CD4-positive, alpha-beta T cell (primary cell): ENCODE measurements around the gene ESRP2. TPM values are rescaled to one million over a fixed set of nuclear protein-coding genes. Genes with fewer than 3 reads are reported as not detected.

Experiments used
- ATAC-seq: fragments of 200-7000 bp; cut with Tn5 transposase; one replicate; pipeline ENCODE4 v1.10.0; 2022; ENCODE audit warnings: mild to moderate bottlenecking; ENCODE audit not compliant: poor library complexity
- CTCF ChIA-PET: fragments of 350-600 bp; sonication (Branson Sonifier 250); formaldehyde crosslinking; loops from one replicate; lab custom pipeline; 2021; ENCODE audit warnings: antibody characterized with exemption, inconsistent platforms; lab: Charles Lee
- POLR2A ChIA-PET: fragments of 350-600 bp; sonication (Branson Sonifier 250); formaldehyde crosslinking; loops from one replicate; lab custom pipeline; 2021; ENCODE audit warnings: antibody characterized with exemption, inconsistent platforms; lab: Charles Lee
- DNase-seq, 14 experiments: peaks; one replicate each; pipeline ENCODE4 v3.0.0-alpha.2; 2013 to 2020; ENCODE audit warnings: mixed read lengths in 2 of 14
- H3K27ac ChIP-seq, 2 donors: one replicate each; pipeline versions ENCODE4 v1.5.1 to v1.7.0; 2013; ENCODE audit warnings: low read length in 2 of 2, low read depth in 1 of 2, mild to moderate bottlenecking in 1 of 2
- H3K27me3 ChIP-seq, 2 experiments: 1 replicate in 1 of 2; 2 replicates in 1 of 2; pipeline versions ENCODE4 v1.6.1 to v1.7.0; 2013; ENCODE audit warnings: low read length in 2 of 2, control low read depth in 1 of 2, mild to moderate bottlenecking in 1 of 2, moderate library complexity in 1 of 2; ENCODE audit not compliant: insufficient read depth in 2 of 2, control insufficient read depth in 1 of 2
- H3K36me3 ChIP-seq: one replicate; pipeline ENCODE4 v1.6.1; 2013; ENCODE audit warnings: low read length, control low read depth; ENCODE audit not compliant: insufficient read depth
- H3K4me1 ChIP-seq: one replicate; pipeline ENCODE4 v1.6.1; 2013; ENCODE audit warnings: low read length, control low read depth; ENCODE audit not compliant: insufficient read depth
- H3K4me3 ChIP-seq: one replicate; pipeline ENCODE4 v1.5.1; 2013; ENCODE audit warnings: mild to moderate bottlenecking, low read length, moderate library complexity
- H3K9me3 ChIP-seq, 2 experiments: 1 replicate in 1 of 2; 2 replicates in 1 of 2; pipeline versions ENCODE4 v1.6.1 to v1.7.0; 2013; ENCODE audit warnings: low read length in 2 of 2, mild to moderate bottlenecking in 2 of 2, control low read depth in 1 of 2, moderate library complexity in 1 of 2; ENCODE audit not compliant: control insufficient read depth in 1 of 2, insufficient read depth in 1 of 2
- H3K27ac Mint-ChIP-seq: one replicate; pipeline ENCODE4 v1.8.0; 2020; ENCODE audit warnings: mixed read lengths
- H3K27me3 Mint-ChIP-seq: one replicate; pipeline ENCODE4 v1.8.0; 2021; ENCODE audit warnings: mixed read lengths
- H3K36me3 Mint-ChIP-seq: one replicate; pipeline ENCODE4 v1.8.0; 2021; ENCODE audit warnings: low read depth, mixed read lengths
- H3K4me1 Mint-ChIP-seq: one replicate; pipeline ENCODE4 v1.8.0; 2021; ENCODE audit warnings: low read depth, mixed read lengths
- H3K4me3 Mint-ChIP-seq: one replicate; pipeline ENCODE4 v1.8.0; 2020; ENCODE audit warnings: mild to moderate bottlenecking, mixed read lengths
- H3K9me3 Mint-ChIP-seq: one replicate; pipeline ENCODE4 v1.8.0; 2020; ENCODE audit warnings: mixed read lengths
- CTCF ChIP-seq: fragments of 200-600 bp; IDR thresholded peaks from one replicate; pipeline ENCODE4 v1.8.0; 2022; ENCODE audit warnings: antibody characterized with exemption, mild to moderate bottlenecking
- intact Hi-C, 2 experiments: fragments of 100-400 bp; cut with DNase I in 1 of 2; cut with micrococcal nuclease in 1 of 2; formaldehyde crosslinking; loops; one replicate each; pipeline versions ENCODE4 v1.15.1 to v1.9.0; 2023 to 2025; cut with DNase I, micrococcal nuclease
- total RNA-seq, 174 experiments: library from RNA in 2 of 174; stranded (reverse) in 2 of 174; gene quantifications; one replicate each; pipeline ENCODE4 v1.2.3 and lab custom pipeline; 2021 to 2026

Gene ESRP2
- total RNA-seq, 2 experiments from 2014 or later, result not detected

GRCh38 chr16:68275611-68276191 lies 39.8 kb upstream of the ESRP2 start:
- DNase-seq (peak in 13 of 14 experiments; percentile 36 to 87 (median 55)), ATAC-seq (peak; percentile 75)
- CTCF ChIA-PET, result interaction anchor here (1.0 to 5.7 kb wide), 7 partner anchors 10 to 53 kb away, joined by 3 to 41 read pairs (median 7); partner anchors contain the start of genes PRMT7, SLC7A6 and SLC7A6OS
- Mint-ChIP-seq H3K27me3 (no peaks in the 10 kb centered on the region), H3K4me3 (peak overlapping the region; percentile 66), H3K4me1 (peaks cover 73% of the 10 kb centered on the region), H3K27ac (peak overlapping the region; percentile 94), H3K9me3 (no peaks in the 10 kb centered on the region), H3K36me3 (peaks cover 70% of the 10 kb centered on the region)
- TF ChIP-seq CTCF, result no peak
- no peaks in the 10 kb centered on the region for H3K27me3 ChIP-seq
- POLR2A ChIA-PET, result interaction anchor here (0.7 to 12.9 kb wide), 10 partner anchors 10 to 190 kb away, joined by 3 to 271 read pairs (median 4); partner anchors contain the start of genes NFATC3, PLA2G15, PRMT7 and SLC7A6
- peaks cover 93% of the 10 kb centered on the region for H3K4me1 ChIP-seq
- H3K9me3 ChIP-seq, result no peaks in the 10 kb centered on the region
- peaks cover 33% of the 10 kb centered on the region for H3K36me3 ChIP-seq
- peak overlapping the region; percentile 5 for H3K4me3 ChIP-seq
- intact Hi-C loops, result loop anchor here in 1 of 2 experiments (1.0 kb wide), 2 partner anchors 10 to 35 kb away; partner anchors contain the start of gene SLC7A6OS
- peak overlapping the region; percentile 71 to 74 for H3K27ac ChIP-seq

GRCh38 chr16:68274441-68274840 lies 38.5 kb upstream of the ESRP2 start:
- ChIA-PET CTCF (interaction anchor here (0.8 to 5.7 kb wide), 3 partner anchors 10 to 54 kb away, joined by 3 to 41 read pairs (median 11); partner anchors contain the start of gene SLC7A6), POLR2A (interaction anchor here (1.0 to 12.9 kb wide), 5 partner anchors 10 to 37 kb away, joined by 3 to 271 read pairs (median 31); partner anchors contain the start of genes PRMT7, SLC7A6 and SLC7A6OS)
- no peaks in the 10 kb centered on the region for H3K9me3 ChIP-seq
- ATAC-seq (no peak), DNase-seq (no peak)
- no peaks in the 10 kb centered on the region for H3K27me3 Mint-ChIP-seq
- peaks cover 76% of the 10 kb centered on the region for H3K4me1 Mint-ChIP-seq
- no peaks in the 10 kb centered on the region for H3K27me3 ChIP-seq
- intact Hi-C loops, result no loop called here
- no peak for TF ChIP-seq CTCF
- H3K36me3 Mint-ChIP-seq, result peaks cover 71% of the 10 kb centered on the region
- no peaks in the 10 kb centered on the region for H3K9me3 Mint-ChIP-seq
- peaks cover 93% of the 10 kb centered on the region for H3K4me1 ChIP-seq
- peak overlapping the region; percentile 89 for H3K4me3 Mint-ChIP-seq
- H3K27ac ChIP-seq, result peak overlapping the region; percentile 71 to 74
- peaks cover 37% of the 10 kb centered on the region for H3K36me3 ChIP-seq
- H3K4me3 ChIP-seq, result no peak overlapping the region
- H3K27ac Mint-ChIP-seq, result peak overlapping the region; percentile 94

- H3K27ac Mint-ChIP-seq, result peak overlapping the region; percentile 94
- no peaks in the 10 kb centered on the region for H3K27me3 ChIP-seq
- intact Hi-C loops, result loop anchor here in 1 of 2 experiments (2.0 kb wide), 1 partner anchor 13 kb away; no protein-coding TSS in a partner anchor
- ChIA-PET CTCF (interaction anchor here (0.8 to 5.7 kb wide), 4 partner anchors 10 to 55 kb away, joined by 3 to 41 read pairs (median 8); partner anchors contain the start of gene SLC7A6), POLR2A (interaction anchor here (1.0 to 12.9 kb wide), 5 partner anchors 9 to 272 kb away, joined by 3 to 271 read pairs (median 31); partner anchors contain the start of genes PRMT7, SLC7A6 and SLC7A6OS)
- H3K9me3 Mint-ChIP-seq, result no peaks in the 10 kb centered on the region
- H3K4me3 Mint-ChIP-seq, result peak overlapping the region; percentile 89
- DNase-seq, result peak in 1 of 14 experiments; percentile 35
- H3K27ac ChIP-seq, result peak overlapping the region; percentile 71 to 74
- H3K9me3 ChIP-seq, result no peaks in the 10 kb centered on the region
- H3K36me3 ChIP-seq, result peaks cover 35% of the 10 kb centered on the region
- H3K4me1 Mint-ChIP-seq, result peaks cover 77% of the 10 kb centered on the region
- peaks cover 91% of the 10 kb centered on the region for H3K4me1 ChIP-seq
- H3K4me3 ChIP-seq, result no peak overlapping the region
- ATAC-seq, result no peak
- TF ChIP-seq CTCF, result no peak
- H3K36me3 Mint-ChIP-seq, result peaks cover 72% of the 10 kb centered on the region
- H3K27me3 Mint-ChIP-seq, result no peaks in the 10 kb centered on the region
Observed at GRCh38 chr16:68273896-68274295, 38.0 kb upstream of the ESRP2 start.
